ENCODE measurements around the gene INO80D. TPM values are rescaled to one million over a fixed set of nuclear protein-coding genes. Genes with fewer than 3 reads are reported as not detected.
"Not testable (repeated sequence)": the region's sequence is repeated elsewhere in the genome, so short reads cannot be mapped to it uniquely, and the experiment has no call there.

The INO80D gene
- total RNA-seq, 1 donor from 2014 or later, result 18.1 TPM

GRCh38 chr2:206105038-206105437 is 19.1 kb upstream of the INO80D start:
- H3K36me3 Mint-ChIP-seq (ENCODE audit: low read depth), result no peaks in the 10 kb centered on the region
- no peaks in the 10 kb centered on the region for H3K9me3 Mint-ChIP-seq
- H3K4me1 Mint-ChIP-seq, result no peaks in the 10 kb centered on the region
- H3K27me3 Mint-ChIP-seq (ENCODE audit: low read depth), result no peaks in the 10 kb centered on the region
- no peak for DNase-seq (ENCODE audit: low read depth, low spot score)
- no peak overlapping the region for H3K27ac Mint-ChIP-seq (ENCODE audit: unreplicated experiment)
- H3K4me3 Mint-ChIP-seq, result no peak overlapping the region
- TF ChIP-seq, protein P1, sequence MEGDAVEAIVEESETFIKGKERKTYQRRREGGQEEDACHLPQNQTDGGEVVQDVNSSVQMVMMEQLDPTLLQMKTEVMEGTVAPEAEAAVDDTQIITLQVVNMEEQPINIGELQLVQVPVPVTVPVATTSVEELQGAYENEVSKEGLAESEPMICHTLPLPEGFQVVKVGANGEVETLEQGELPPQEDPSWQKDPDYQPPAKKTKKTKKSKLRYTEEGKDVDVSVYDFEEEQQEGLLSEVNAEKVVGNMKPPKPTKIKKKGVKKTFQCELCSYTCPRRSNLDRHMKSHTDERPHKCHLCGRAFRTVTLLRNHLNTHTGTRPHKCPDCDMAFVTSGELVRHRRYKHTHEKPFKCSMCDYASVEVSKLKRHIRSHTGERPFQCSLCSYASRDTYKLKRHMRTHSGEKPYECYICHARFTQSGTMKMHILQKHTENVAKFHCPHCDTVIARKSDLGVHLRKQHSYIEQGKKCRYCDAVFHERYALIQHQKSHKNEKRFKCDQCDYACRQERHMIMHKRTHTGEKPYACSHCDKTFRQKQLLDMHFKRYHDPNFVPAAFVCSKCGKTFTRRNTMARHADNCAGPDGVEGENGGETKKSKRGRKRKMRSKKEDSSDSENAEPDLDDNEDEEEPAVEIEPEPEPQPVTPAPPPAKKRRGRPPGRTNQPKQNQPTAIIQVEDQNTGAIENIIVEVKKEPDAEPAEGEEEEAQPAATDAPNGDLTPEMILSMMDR (conservative IDR thresholded peaks at IDR 0.05), result no peak

GRCh38 chr2:206098872-206099271 is 12.9 kb upstream of the INO80D start:
- not testable (repeated sequence) for DNase-seq (ENCODE audit: low read depth, low spot score); H3K27ac Mint-ChIP-seq (ENCODE audit: unreplicated experiment); H3K36me3 Mint-ChIP-seq (ENCODE audit: low read depth); H3K4me1 Mint-ChIP-seq; H3K9me3 Mint-ChIP-seq; H3K27me3 Mint-ChIP-seq (ENCODE audit: low read depth); H3K4me3 Mint-ChIP-seq

GRCh38 chr2:206098471-206098870 is 12.5 kb upstream of the INO80D start:
- H3K27ac Mint-ChIP-seq (ENCODE audit: unreplicated experiment), result no peak overlapping the region
- no peaks in the 10 kb centered on the region for H3K36me3 Mint-ChIP-seq (ENCODE audit: low read depth)
- H3K4me1 Mint-ChIP-seq, result no peaks in the 10 kb centered on the region
- TF ChIP-seq, protein P1 (conservative IDR thresholded peaks at IDR 0.05), result no peak
- H3K27me3 Mint-ChIP-seq (ENCODE audit: low read depth), result no peaks in the 10 kb centered on the region
- H3K9me3 Mint-ChIP-seq, result no peaks in the 10 kb centered on the region
- H3K4me3 Mint-ChIP-seq, result no peak overlapping the region
- DNase-seq (ENCODE audit: low read depth, low spot score), result no peak

DNA sequence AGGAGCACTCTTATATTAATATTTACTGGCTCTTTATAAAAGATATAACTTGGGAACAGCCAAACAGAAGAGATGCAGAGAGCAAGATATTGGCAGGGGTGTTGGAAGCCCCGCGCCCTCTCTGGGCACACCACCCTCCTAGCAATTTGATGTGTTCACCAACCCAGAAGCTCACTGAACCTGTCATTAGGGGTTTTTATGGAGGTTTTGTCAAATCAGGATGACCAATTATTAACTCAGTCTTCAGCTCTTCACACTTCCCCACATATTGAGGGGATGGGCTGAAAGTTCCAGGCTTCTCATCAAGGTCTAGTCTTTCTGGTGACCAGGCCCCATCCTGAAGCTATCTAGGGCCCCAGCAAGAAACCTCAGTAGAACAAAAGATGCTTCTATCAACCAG is 10.9 kb upstream of the INO80D start:
- Mint-ChIP-seq H3K4me3 (no peak overlapping the region), H3K9me3 (no peaks in the 10 kb centered on the region), H3K27me3 (ENCODE audit: low read depth) (no peaks in the 10 kb centered on the region), H3K4me1 (peaks cover 10% of the 10 kb centered on the region), H3K27ac (ENCODE audit: unreplicated experiment) (no peak overlapping the region), H3K36me3 (ENCODE audit: low read depth) (no peaks in the 10 kb centered on the region)
- TF ChIP-seq, protein P1 (conservative IDR thresholded peaks at IDR 0.05), result no peak
- no peak for DNase-seq (ENCODE audit: low read depth, low spot score)

- H3K4me1 Mint-ChIP-seq, result peaks cover 10% of the 10 kb centered on the region
- TF ChIP-seq, protein P1 (conservative IDR thresholded peaks at IDR 0.05), result no peak
Observed at GRCh38 chr2:206095536-206096332, 9.8 kb upstream of the INO80D start.

GRCh38 chr2:206092297-206092696 is 6.3 kb upstream of the INO80D start:
- Mint-ChIP-seq H3K36me3 (ENCODE audit: low read depth) (peaks cover 3% of the 10 kb centered on the region), H3K27me3 (ENCODE audit: low read depth) (no peaks in the 10 kb centered on the region), H3K27ac (ENCODE audit: unreplicated experiment) (peak overlapping the region; percentile 64), H3K4me3 (no peak overlapping the region), H3K4me1 (peaks cover 16% of the 10 kb centered on the region), H3K9me3 (no peaks in the 10 kb centered on the region)
- no peak for DNase-seq (ENCODE audit: low read depth, low spot score)
- TF ChIP-seq, protein P1 (conservative IDR thresholded peaks at IDR 0.05), result no peak

More at GRCh38 chr2:206095536-206096332, 9.8 kb upstream of the INO80D start:
- no peak for DNase-seq (ENCODE audit: low read depth, low spot score)
- Mint-ChIP-seq H3K27me3 (ENCODE audit: low read depth) (no peaks in the 10 kb centered on the region), H3K9me3 (no peaks in the 10 kb centered on the region), H3K4me3 (no peak overlapping the region), H3K27ac (ENCODE audit: unreplicated experiment) (no peak overlapping the region), H3K36me3 (ENCODE audit: low read depth) (no peaks in the 10 kb centered on the region)

All from neural crest cell (in vitro differentiated cells).